Trophoblast cell (in vitro differentiated cells and primary cell): Measurements from ENCODE around the gene GRB14.

ENCODE experiments used
- DNase-seq, 2 donors: peaks; one replicate each; pipeline ENCODE4 v3.0.0-alpha.2; 2016
- H2AFZ ChIP-seq: 2 replicates; pipeline ENCODE4 v1.6.1; 2013; ENCODE audit warnings: low read length, moderate library complexity, mild to moderate bottlenecking; ENCODE audit not compliant: insufficient read depth, poor library complexity
- H2AK5ac ChIP-seq: 2 replicates; pipeline ENCODE4 v1.6.1; 2013; ENCODE audit warnings: mild to moderate bottlenecking, low read length
- H2BK120ac ChIP-seq: 2 replicates; pipeline ENCODE4 v1.6.1; 2013; ENCODE audit warnings: low read length, mild to moderate bottlenecking, moderate library complexity; ENCODE audit not compliant: insufficient read depth, poor library complexity
- H2BK12ac ChIP-seq: 2 replicates; pipeline ENCODE4 v1.6.1; 2013; ENCODE audit warnings: mild to moderate bottlenecking, low read length, moderate library complexity
- H2BK5ac ChIP-seq: 2 replicates; pipeline ENCODE4 v1.6.1; 2013; ENCODE audit warnings: low read length, low read depth, moderate library complexity, mild to moderate bottlenecking; ENCODE audit not compliant: poor library complexity
- H3K14ac ChIP-seq: 2 replicates; pipeline ENCODE4 v1.6.1; 2013; ENCODE audit warnings: mild to moderate bottlenecking, low read length
- H3K18ac ChIP-seq: 2 replicates; pipeline ENCODE4 v1.6.1; 2013; ENCODE audit warnings: mild to moderate bottlenecking, low read length
- H3K23ac ChIP-seq: 2 replicates; pipeline ENCODE4 v1.6.1; 2013; ENCODE audit warnings: low read length
- H3K27ac ChIP-seq: 2 replicates; pipeline ENCODE4 v1.5.1; 2013; ENCODE audit warnings: low read depth, mild to moderate bottlenecking, inconsistent platforms, low read length, moderate library complexity
- H3K27me3 ChIP-seq: 2 replicates; pipeline ENCODE4 v1.6.1; 2013; ENCODE audit warnings: inconsistent platforms, mild to moderate bottlenecking, low read length, moderate library complexity; ENCODE audit not compliant: insufficient read depth
- H3K36me3 ChIP-seq, 2 experiments: 1 replicate in 1 of 2; 2 replicates in 1 of 2; pipeline ENCODE4 v1.6.1; 2013; ENCODE audit warnings: low read length in 2 of 2, mild to moderate bottlenecking in 2 of 2, moderate library complexity in 1 of 2; ENCODE audit not compliant: insufficient read depth in 2 of 2, control insufficient read depth in 1 of 2
- H3K4ac ChIP-seq: 2 replicates; pipeline ENCODE4 v1.6.1; 2013; ENCODE audit warnings: low read depth, mild to moderate bottlenecking, low read length, moderate library complexity
- H3K4me1 ChIP-seq, 2 experiments: 1 replicate in 1 of 2; 2 replicates in 1 of 2; pipeline ENCODE4 v1.6.1; 2013; ENCODE audit warnings: low read length in 2 of 2, mild to moderate bottlenecking in 2 of 2, moderate library complexity in 1 of 2; ENCODE audit not compliant: insufficient read depth in 2 of 2, control insufficient read depth in 1 of 2
- H3K4me2 ChIP-seq: 2 replicates; pipeline ENCODE4 v1.6.1; 2013; ENCODE audit warnings: inconsistent platforms, mild to moderate bottlenecking, low read length, moderate library complexity
- H3K4me3 ChIP-seq: 2 replicates; pipeline ENCODE4 v1.5.1; 2013; ENCODE audit warnings: mild to moderate bottlenecking, low read depth, low read length, inconsistent platforms
- H3K79me1 ChIP-seq: one replicate; pipeline ENCODE4 v1.6.1; 2013; ENCODE audit warnings: low read length
- H3K79me2 ChIP-seq: 2 replicates; pipeline ENCODE4 v1.6.1; 2013; ENCODE audit warnings: low read length, mild to moderate bottlenecking; ENCODE audit not compliant: control insufficient read depth, insufficient read depth, poor library complexity
- H3K9ac ChIP-seq: 2 replicates; pipeline ENCODE4 v1.6.1; 2013; ENCODE audit warnings: mild to moderate bottlenecking, low read length
- H3K9me3 ChIP-seq: 2 replicates; pipeline ENCODE4 v1.6.1; 2013; ENCODE audit warnings: low read depth, mild to moderate bottlenecking, control low read depth, inconsistent platforms, low read length; ENCODE audit not compliant: insufficient read depth
- H4K12ac ChIP-seq: 2 replicates; pipeline ENCODE4 v1.6.1; 2013; ENCODE audit warnings: low read depth, mild to moderate bottlenecking, low read length, moderate library complexity
- H4K8ac ChIP-seq: 2 replicates; pipeline ENCODE4 v1.6.1; 2013; ENCODE audit warnings: low read depth, mild to moderate bottlenecking, low read length, moderate library complexity
- H4K91ac ChIP-seq: one replicate; pipeline ENCODE4 v1.6.1; 2013; ENCODE audit warnings: low read depth, mild to moderate bottlenecking, low read length, moderate library complexity
- WGBS: extraction: QIAGEN DNeasy Blood & Tissue Kit; methylation state at CpG from one replicate; pipeline ENCODE4 v1.1.7; 2013; ENCODE audit warnings: missing lambda C conversion rate; ENCODE audit not compliant: insufficient read length, insufficient coverage; ENCODE audit errors: extremely low coverage; 5-methylcytosine and 5-hydroxymethylcytosine counted together

GRB14 gene

GRCh38 chr2:164561991-164562390 is 59.3 kb downstream of the GRB14 start:
- Histone ChIP-seq H3K27ac (no peak overlapping the region), H2BK5ac (no peak overlapping the region), H3K23ac (no peak overlapping the region), H3K4ac (no peak overlapping the region), H4K12ac (no peak overlapping the region), H3K79me1 (peaks cover 2% of the 10 kb centered on the region), H4K91ac (no peak overlapping the region), H3K18ac (no peak overlapping the region), H2AFZ (no peak overlapping the region), H3K79me2 (no peaks in the 10 kb centered on the region), H3K9ac (no peak overlapping the region), H4K8ac (no peak overlapping the region), H3K14ac (no peak overlapping the region), H3K4me2 (no peak overlapping the region), H2BK12ac (no peak overlapping the region), H3K36me3 (no peaks in the 10 kb centered on the region), H2AK5ac (no peak overlapping the region), H3K4me1 (no peaks in the 10 kb centered on the region), H2BK120ac (no peak overlapping the region), H3K9me3 (no peaks in the 10 kb centered on the region), H3K4me3 (no peak overlapping the region), H3K27me3 (no peaks in the 10 kb centered on the region)
- no peak for DNase-seq
- WGBS = no CpG with 5 or more reads among the region's 4 CpGs

GRCh38 chr2:164561416-164561815 is 59.9 kb downstream of the GRB14 start:
- H3K18ac ChIP-seq = no peak overlapping the region
- no peak overlapping the region for H3K23ac ChIP-seq
- H3K4me2 ChIP-seq = no peak overlapping the region
- no peaks in the 10 kb centered on the region for H3K9me3 ChIP-seq
- H4K12ac ChIP-seq = no peak overlapping the region
- H2BK5ac ChIP-seq = no peak overlapping the region
- H3K36me3 ChIP-seq = no peaks in the 10 kb centered on the region
- no peak overlapping the region for H3K4me3 ChIP-seq
- no peak overlapping the region for H3K4ac ChIP-seq
- no peak overlapping the region for H2AK5ac ChIP-seq
- H3K79me1 ChIP-seq = peaks cover 2% of the 10 kb centered on the region
- H3K27ac ChIP-seq = no peak overlapping the region
- H3K9ac ChIP-seq = no peak overlapping the region
- no peak overlapping the region for H2BK120ac ChIP-seq
- no peak overlapping the region for H4K8ac ChIP-seq
- H3K14ac ChIP-seq = no peak overlapping the region
- H3K27me3 ChIP-seq = no peaks in the 10 kb centered on the region
- no peaks in the 10 kb centered on the region for H3K4me1 ChIP-seq
- H2BK12ac ChIP-seq = no peak overlapping the region
- DNase-seq = no peak
- no CpG with 5 or more reads among the region's 4 CpGs for WGBS
- no peak overlapping the region for H2AFZ ChIP-seq
- no peak overlapping the region for H4K91ac ChIP-seq
- H3K79me2 ChIP-seq = no peaks in the 10 kb centered on the region

DNA sequence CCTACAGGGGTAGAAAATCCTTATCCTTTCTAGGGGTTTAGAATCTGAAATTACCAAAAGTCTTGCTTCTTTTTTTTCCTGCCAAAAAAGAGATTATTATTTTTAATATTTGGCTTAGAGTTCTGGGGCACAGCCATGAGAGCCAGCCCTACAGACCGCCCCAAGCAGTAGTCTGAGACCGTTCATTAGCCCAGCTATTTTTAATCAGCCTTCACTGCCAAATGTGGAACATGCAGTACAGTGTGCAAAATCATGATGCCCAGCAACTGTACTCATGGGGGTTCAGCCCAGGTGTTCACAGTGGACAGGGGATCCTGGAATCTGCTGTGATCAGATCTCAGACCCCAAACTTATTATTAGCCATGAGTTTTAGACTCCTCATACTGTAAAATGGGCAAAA is 60.4 kb downstream of the GRB14 start:
- no peaks in the 10 kb centered on the region for H3K27me3 ChIP-seq
- H3K79me1 ChIP-seq = peaks cover 2% of the 10 kb centered on the region
- H3K36me3 ChIP-seq = no peaks in the 10 kb centered on the region
- no peaks in the 10 kb centered on the region for H3K4me1 ChIP-seq
- no peak overlapping the region for H3K23ac ChIP-seq
- H4K12ac ChIP-seq = no peak overlapping the region
- no peak overlapping the region for H4K91ac ChIP-seq
- no peak overlapping the region for H4K8ac ChIP-seq
- no peak overlapping the region for H3K4me3 ChIP-seq
- no peak overlapping the region for H2BK5ac ChIP-seq
- H3K14ac ChIP-seq = no peak overlapping the region
- no peak for DNase-seq
- no peak overlapping the region for H2BK120ac ChIP-seq
- no peak overlapping the region for H3K4me2 ChIP-seq
- H3K79me2 ChIP-seq = no peaks in the 10 kb centered on the region
- no peak overlapping the region for H3K18ac ChIP-seq
- no peak overlapping the region for H3K9ac ChIP-seq
- H3K9me3 ChIP-seq = no peaks in the 10 kb centered on the region
- H3K27ac ChIP-seq = no peak overlapping the region
- no peak overlapping the region for H3K4ac ChIP-seq
- WGBS = no CpG with 5 or more reads among the region's 2 CpGs
- no peak overlapping the region for H2AFZ ChIP-seq
- H2AK5ac ChIP-seq = no peak overlapping the region
- no peak overlapping the region for H2BK12ac ChIP-seq

GRCh38 chr2:164560181-164560792 is 61.0 kb downstream of the GRB14 start:
- H2BK5ac ChIP-seq = no peak overlapping the region
- no peaks in the 10 kb centered on the region for H3K79me2 ChIP-seq
- no peak overlapping the region for H3K9ac ChIP-seq
- H3K4me2 ChIP-seq = no peak overlapping the region
- H2BK12ac ChIP-seq = no peak overlapping the region
- no peak overlapping the region for H3K4me3 ChIP-seq
- H3K36me3 ChIP-seq = no peaks in the 10 kb centered on the region
- no peak overlapping the region for H4K91ac ChIP-seq
- H3K4me1 ChIP-seq = no peaks in the 10 kb centered on the region
- H3K14ac ChIP-seq = no peak overlapping the region
- no peaks in the 10 kb centered on the region for H3K9me3 ChIP-seq
- peak in 1 of 2 donors; percentile 68 for DNase-seq
- H4K8ac ChIP-seq = no peak overlapping the region
- H3K23ac ChIP-seq = no peak overlapping the region
- peaks cover 2% of the 10 kb centered on the region for H3K79me1 ChIP-seq
- no peak overlapping the region for H3K4ac ChIP-seq
- no peak overlapping the region for H3K18ac ChIP-seq
- H4K12ac ChIP-seq = no peak overlapping the region
- H2AK5ac ChIP-seq = no peak overlapping the region
- no peaks in the 10 kb centered on the region for H3K27me3 ChIP-seq
- H2AFZ ChIP-seq = no peak overlapping the region
- H3K27ac ChIP-seq = no peak overlapping the region
- no CpG with 5 or more reads among the region's 4 CpGs for WGBS
- H2BK120ac ChIP-seq = no peak overlapping the region
